Psoas muscle (tissue), 8 donors: Measurements from ENCODE around the gene USP43. TPM values are rescaled to one million over a fixed set of nuclear protein-coding genes. Genes with fewer than 3 reads are reported as not detected.

Experiments used
- ATAC-seq, 4 donors: fragments of 200-7000 bp; cut with Tn5 transposase; one replicate each; pipeline ENCODE4 v1.9.1; 2020; ENCODE audit warnings: moderate library complexity in 3 of 4, mild to moderate bottlenecking in 2 of 4
- DNase-seq, 2 donors: peaks; one replicate each; pipeline ENCODE4 v3.0.0-alpha.2; 2020
- H3K27ac ChIP-seq: fragments of 200-600 bp; one replicate; pipeline ENCODE4 v1.8.0; 2022
- H3K27me3 ChIP-seq, 3 donors: fragments of 200-600 bp in 1 of 3; one replicate each; pipeline versions ENCODE4 v1.6.1 to v1.8.0; 2013 to 2022; ENCODE audit warnings: low read length in 2 of 3, mild to moderate bottlenecking in 2 of 3, moderate library complexity in 1 of 3; ENCODE audit not compliant: insufficient read depth in 3 of 3
- H3K36me3 ChIP-seq, 2 donors: fragments of 200-600 bp in 1 of 2; one replicate each; pipeline versions ENCODE4 v1.6.1 to v1.8.0; 2013 to 2022; ENCODE audit warnings: low read depth in 1 of 2, mild to moderate bottlenecking in 1 of 2, moderate library complexity in 1 of 2; ENCODE audit not compliant: insufficient read depth in 1 of 2
- H3K4me1 ChIP-seq: fragments of 200-600 bp; one replicate; pipeline ENCODE4 v1.8.0; 2022
- H3K4me3 ChIP-seq: fragments of 200-600 bp; one replicate; pipeline ENCODE4 v1.8.0; 2022; ENCODE audit warnings: mild to moderate bottlenecking
- H3K9me3 ChIP-seq: fragments of 200-600 bp; one replicate; pipeline ENCODE4 v1.8.0; 2022
- WGBS, 3 donors: extraction: QIAGEN DNeasy Blood & Tissue Kit; methylation state at CpG; one replicate each; pipeline versions ENCODE4 v1.1.6 to v1.1.7; 2013; 5-methylcytosine and 5-hydroxymethylcytosine counted together
- intact Hi-C, 2 donors: fragments of 100-400 bp; cut with DNase I; formaldehyde crosslinking; loops; one replicate each; pipeline versions ENCODE4 v1.11.0 to v1.14.2; 2022
- polyA plus RNA-seq, 3 donors: library from polyadenylated mRNA; stranded (reverse); fragments of 200-250 nt; gene quantifications; one replicate each; pipeline ENCODE4 v1.2.3, GENCODE V29; 2013
- total RNA-seq, 4 donors: library from RNA; stranded (reverse); fragmentation: NEBNext Ultra II Directional in 2 of 4; extraction: Animal tissue kit (Norgen Biotek cat#: 25700) in 2 of 4; gene quantifications; one replicate each; pipeline versions ENCODE4 v1.2.1 to v1.2.4, GENCODE V29; 2021 to 2023
- TF ChIP-seq, protein P1 (sequence below): fragments of 200-600 bp; IDR thresholded peaks from one replicate; pipeline ENCODE4 v1.8.0; 2022; ENCODE audit warnings: antibody characterized with exemption
- donor health status: healthy with polysubstance abuse.
- donor health status: DM: no; HTN: no; CAD: no; lungs with moderate emphysema.
- donor health status: Bipolar disorder and iron deficiency.
- donor health status: healthy.
- donor health status: DM: yes; HTN: yes; CAD: no.
- donor health status: DM: no; HTN: no; CAD: no.
- donor health status: DM: no; HTN: no; CAD: no.
- donor health status: DM: yes; HTN: yes; CAD: no.

USP43 gene
- total and polyA plus RNA-seq, 7 donors = 0.01 to 0.06 (median 0.04) TPM; not detected in 4

DNA sequence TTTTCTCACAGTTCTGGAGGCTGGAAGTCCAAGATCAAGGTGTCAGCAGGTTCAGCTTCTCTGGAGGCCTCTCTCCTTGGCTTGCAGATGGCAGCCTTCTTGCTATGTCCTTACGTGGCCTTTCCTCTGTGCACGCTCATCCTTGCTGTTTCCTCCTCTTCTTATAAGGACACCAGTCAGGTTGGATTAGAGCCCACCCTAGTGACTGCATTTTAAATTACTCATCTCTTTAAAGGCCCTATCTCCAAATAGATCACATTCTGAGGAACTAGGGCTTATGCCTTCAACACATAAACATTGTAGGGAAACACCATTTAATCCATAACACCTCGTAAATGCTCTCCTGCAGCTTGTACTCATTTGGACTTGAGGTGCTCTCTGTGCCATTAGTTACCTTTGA is 109.8 kb downstream of the USP43 start:
- peaks cover 0 to 2% (median 0%) of the 10 kb centered on the region in 3 donors for H3K27me3 ChIP-seq
- ATAC-seq (no peak), DNase-seq (no peak)
- intact Hi-C loops = no loop called here
- H3K27ac ChIP-seq = no peak overlapping the region
- 73 to 80% (median 76%) methylated on average over 3 of the region's 3 CpGs for WGBS, 3 donors
- H3K4me1 ChIP-seq = no peaks in the 10 kb centered on the region
- no peaks in the 10 kb centered on the region for H3K36me3 ChIP-seq
- TF ChIP-seq, protein P1, sequence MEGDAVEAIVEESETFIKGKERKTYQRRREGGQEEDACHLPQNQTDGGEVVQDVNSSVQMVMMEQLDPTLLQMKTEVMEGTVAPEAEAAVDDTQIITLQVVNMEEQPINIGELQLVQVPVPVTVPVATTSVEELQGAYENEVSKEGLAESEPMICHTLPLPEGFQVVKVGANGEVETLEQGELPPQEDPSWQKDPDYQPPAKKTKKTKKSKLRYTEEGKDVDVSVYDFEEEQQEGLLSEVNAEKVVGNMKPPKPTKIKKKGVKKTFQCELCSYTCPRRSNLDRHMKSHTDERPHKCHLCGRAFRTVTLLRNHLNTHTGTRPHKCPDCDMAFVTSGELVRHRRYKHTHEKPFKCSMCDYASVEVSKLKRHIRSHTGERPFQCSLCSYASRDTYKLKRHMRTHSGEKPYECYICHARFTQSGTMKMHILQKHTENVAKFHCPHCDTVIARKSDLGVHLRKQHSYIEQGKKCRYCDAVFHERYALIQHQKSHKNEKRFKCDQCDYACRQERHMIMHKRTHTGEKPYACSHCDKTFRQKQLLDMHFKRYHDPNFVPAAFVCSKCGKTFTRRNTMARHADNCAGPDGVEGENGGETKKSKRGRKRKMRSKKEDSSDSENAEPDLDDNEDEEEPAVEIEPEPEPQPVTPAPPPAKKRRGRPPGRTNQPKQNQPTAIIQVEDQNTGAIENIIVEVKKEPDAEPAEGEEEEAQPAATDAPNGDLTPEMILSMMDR = no peak
- H3K9me3 ChIP-seq = no peaks in the 10 kb centered on the region
- no peak overlapping the region for H3K4me3 ChIP-seq

DNA sequence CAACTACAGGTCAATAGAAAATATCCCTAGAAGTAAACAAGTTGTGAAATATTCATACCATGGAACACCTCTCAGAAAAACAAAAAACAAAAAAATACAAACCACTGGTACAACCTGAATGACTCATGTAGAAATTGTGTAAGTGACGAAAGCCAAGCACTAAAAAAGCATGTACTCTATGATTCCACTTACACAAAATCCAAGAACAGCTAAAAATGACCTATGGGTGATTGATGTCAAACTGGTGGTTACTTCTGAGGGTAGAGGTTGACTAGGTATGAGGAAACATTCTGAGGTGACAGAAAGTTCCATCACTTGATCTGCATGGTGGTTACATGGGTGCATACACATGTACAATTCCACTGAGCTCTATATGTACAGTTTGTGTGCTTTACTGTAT is 114.9 kb downstream of the USP43 start:
- TF ChIP-seq, protein P1 = no peak
- Histone ChIP-seq H3K36me3 (no peaks in the 10 kb centered on the region), H3K4me3 (no peak overlapping the region), H3K27me3 (peaks cover 0 to 12% (median 3%) of the 10 kb centered on the region in 3 donors), H3K4me1 (no peaks in the 10 kb centered on the region), H3K9me3 (no peaks in the 10 kb centered on the region), H3K27ac (no peak overlapping the region)
- DNase-seq = no peak
- WGBS, 3 donors = 91 to 96% (median 92%) methylated on average over 1 of the region's 1 CpG
- ATAC-seq = no peak
- intact Hi-C loops = no loop called here

DNA sequence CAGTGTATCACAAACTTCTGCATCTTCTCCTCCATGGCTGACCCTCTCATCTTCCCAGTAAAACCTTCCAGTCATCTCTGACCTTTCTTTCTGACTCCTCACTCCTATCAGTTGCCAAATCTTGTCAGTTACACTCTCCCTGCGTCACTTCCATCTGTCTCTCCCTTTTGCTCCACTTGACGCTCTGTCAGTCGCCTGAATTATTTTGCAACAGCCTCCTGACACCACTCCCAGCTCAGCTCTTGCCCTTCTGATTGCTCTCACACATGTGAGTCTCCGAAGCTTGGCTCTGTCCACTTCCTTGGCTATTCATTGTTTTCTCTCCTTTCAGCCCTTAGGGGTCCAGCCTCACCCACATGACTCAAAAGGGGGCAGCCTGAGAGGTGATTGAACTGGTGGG is 118.3 kb downstream of the USP43 start:
- no peaks in the 10 kb centered on the region for H3K4me1 ChIP-seq
- peaks cover 0 to 17% (median 3%) of the 10 kb centered on the region in 3 donors for H3K27me3 ChIP-seq
- H3K36me3 ChIP-seq = no peaks in the 10 kb centered on the region
- TF ChIP-seq, protein P1 = no peak
- DNase-seq (no peak), ATAC-seq (peak in 3 of 4 donors; percentile 52 to 67 (median 60))
- WGBS, 3 donors = 13 to 15% (median 15%) methylated on average over 4 of the region's 4 CpGs
- H3K27ac ChIP-seq = no peak overlapping the region
- no peaks in the 10 kb centered on the region for H3K9me3 ChIP-seq
- H3K4me3 ChIP-seq = no peak overlapping the region
- intact Hi-C loops = no loop called here

DNA sequence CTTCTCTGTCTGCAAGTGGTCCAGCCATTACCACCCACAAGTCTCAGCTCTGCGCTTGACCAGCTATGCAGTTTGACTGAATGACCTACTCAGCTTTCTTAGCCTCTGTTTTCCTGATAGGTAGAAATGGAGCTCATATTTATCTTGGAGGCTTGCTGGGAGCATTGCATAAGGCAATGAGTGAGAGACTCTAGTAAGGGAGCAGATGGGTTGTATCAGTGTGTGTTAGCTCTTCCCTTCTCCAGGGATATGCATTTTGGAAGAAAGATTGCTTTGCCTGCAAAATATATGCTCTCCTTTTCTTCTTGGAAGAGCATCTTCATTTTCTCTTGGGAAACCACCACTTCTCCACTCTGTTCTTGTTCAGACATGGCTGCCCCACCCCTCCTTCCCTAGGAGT is 120.0 kb downstream of the USP43 start:
- WGBS, 3 donors = 96 to 100% (median 97%) methylated on average over 1 of the region's 1 CpG
- ATAC-seq (no peak), DNase-seq (no peak)
- peaks cover 0 to 17% (median 3%) of the 10 kb centered on the region in 3 donors for H3K27me3 ChIP-seq
- intact Hi-C loops = loop anchor here in 1 of 2 donors (5.0 kb wide), 1 partner anchor 33 kb away; no protein-coding TSS in a partner anchor
- no peaks in the 10 kb centered on the region for H3K4me1 ChIP-seq
- no peak overlapping the region for H3K27ac ChIP-seq
- no peak overlapping the region for H3K4me3 ChIP-seq
- H3K9me3 ChIP-seq = no peaks in the 10 kb centered on the region
- TF ChIP-seq, protein P1 = no peak
- H3K36me3 ChIP-seq = no peaks in the 10 kb centered on the region

DNA sequence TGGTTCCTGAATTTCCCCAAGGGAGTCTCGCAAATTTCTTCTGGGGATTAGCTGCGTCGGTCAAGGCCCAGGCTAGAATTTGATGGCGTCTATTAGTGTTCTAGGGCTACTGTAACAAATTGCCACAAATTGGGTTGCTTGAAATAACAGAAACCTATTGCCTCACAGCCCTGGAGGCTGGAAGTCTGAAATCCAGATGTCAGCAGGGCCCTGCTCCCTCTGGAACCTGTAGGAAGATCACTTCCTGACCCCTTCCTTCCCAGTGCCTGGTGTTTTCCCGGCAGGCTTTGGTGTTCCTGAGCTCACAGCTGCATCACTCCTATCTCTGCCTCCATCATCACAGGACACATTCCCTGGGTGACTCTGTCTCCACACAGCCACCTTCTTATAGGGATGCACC is 121.7 kb downstream of the USP43 start:
- TF ChIP-seq, protein P1 = no peak
- 25 to 38% (median 34%) methylated on average over 5 of the region's 5 CpGs for WGBS, 3 donors
- Histone ChIP-seq H3K27me3 (peaks cover 0 to 17% (median 2%) of the 10 kb centered on the region in 3 donors), H3K27ac (no peak overlapping the region), H3K4me1 (no peaks in the 10 kb centered on the region), H3K36me3 (no peaks in the 10 kb centered on the region), H3K4me3 (no peak overlapping the region), H3K9me3 (no peaks in the 10 kb centered on the region)
- ATAC-seq (peak in 1 of 4 donors; percentile 54), DNase-seq (no peak)
- intact Hi-C loops = loop anchor here in 1 of 2 donors (5.0 kb wide), 1 partner anchor 35 kb away; no protein-coding TSS in a partner anchor
